Activated gamma-delta T cell treated with anti-CD3 and anti-CD28 coated beads, Interleukin-2, amount 50 U/mL, for 16 hours (primary cell): ENCODE data around the gene RPH3AL.
"Not testable (repeated sequence)": the region's sequence is repeated elsewhere in the genome, so short reads cannot be mapped to it uniquely, and the experiment has no call there.

Experiments
- DNase-seq: peaks from one replicate; pipeline ENCODE4 v3.0.0-alpha.2; 2020; ENCODE audit warnings: low read depth

The RPH3AL gene

DNA sequence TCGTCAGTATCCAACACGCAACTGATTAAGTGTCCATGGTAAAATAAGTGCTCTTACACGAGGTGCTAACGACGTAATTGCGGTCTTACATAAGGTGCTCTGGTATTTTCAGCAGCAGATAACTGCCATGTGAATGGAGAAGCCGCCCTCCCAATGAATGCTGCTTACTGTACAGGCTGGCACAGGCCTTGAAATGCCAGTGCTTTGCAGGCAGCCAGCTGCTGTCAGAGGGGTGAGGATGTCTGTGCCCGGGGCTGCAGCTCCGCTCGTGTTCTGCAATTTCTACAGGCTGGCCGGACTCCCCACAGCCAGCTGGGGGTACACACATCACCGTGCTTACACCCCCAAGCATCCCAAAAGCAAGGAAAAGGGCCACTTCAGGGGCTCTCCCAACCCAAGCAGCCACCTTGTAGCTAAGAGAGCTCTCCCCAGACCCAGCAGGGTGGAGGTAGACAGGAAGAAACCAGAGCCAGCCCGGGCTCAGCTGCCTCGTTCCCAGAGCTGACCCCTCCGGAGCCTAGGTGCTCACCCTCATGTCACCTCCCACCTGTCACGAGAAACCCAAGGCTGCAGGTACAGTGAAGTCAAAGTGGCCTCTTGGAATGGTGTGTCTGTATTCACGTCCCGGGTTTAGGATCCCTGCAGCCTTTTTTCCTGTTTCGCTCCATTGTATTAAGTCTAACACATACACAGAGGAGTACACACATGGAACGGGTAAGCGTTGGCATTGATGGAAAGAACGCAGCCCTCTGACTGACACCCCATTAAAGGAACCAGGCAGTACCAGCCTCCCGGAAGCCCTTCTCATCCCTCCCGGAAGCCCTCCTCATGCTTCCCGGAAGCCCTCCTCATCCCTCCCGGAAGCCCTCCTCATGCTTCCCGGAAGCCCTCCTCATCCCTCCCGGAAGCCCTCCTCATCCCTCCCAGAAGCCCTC lies 27.2 kb upstream of the RPH3AL start:
- no peak for DNase-seq

DNA sequence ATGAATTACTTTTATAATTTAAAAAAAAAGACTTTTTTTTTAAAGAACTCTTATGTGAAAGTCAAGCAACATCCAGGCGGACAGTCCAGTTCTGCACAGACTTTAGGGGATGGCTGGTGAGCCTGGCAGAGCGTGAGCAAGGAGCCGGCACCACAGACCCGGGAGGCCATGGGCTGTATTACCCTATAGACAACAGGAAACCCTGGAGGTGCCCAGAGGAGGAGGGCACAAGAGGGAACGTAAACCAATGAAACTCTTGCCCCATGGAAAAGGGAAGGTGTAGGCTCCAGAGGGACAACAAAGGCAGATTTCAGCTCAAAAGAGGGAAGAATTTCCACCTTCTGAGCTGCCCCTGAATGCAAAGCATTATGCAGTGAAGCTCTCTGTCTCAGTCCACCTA lies 25.5 kb upstream of the RPH3AL start:
- no peak for DNase-seq

DNA sequence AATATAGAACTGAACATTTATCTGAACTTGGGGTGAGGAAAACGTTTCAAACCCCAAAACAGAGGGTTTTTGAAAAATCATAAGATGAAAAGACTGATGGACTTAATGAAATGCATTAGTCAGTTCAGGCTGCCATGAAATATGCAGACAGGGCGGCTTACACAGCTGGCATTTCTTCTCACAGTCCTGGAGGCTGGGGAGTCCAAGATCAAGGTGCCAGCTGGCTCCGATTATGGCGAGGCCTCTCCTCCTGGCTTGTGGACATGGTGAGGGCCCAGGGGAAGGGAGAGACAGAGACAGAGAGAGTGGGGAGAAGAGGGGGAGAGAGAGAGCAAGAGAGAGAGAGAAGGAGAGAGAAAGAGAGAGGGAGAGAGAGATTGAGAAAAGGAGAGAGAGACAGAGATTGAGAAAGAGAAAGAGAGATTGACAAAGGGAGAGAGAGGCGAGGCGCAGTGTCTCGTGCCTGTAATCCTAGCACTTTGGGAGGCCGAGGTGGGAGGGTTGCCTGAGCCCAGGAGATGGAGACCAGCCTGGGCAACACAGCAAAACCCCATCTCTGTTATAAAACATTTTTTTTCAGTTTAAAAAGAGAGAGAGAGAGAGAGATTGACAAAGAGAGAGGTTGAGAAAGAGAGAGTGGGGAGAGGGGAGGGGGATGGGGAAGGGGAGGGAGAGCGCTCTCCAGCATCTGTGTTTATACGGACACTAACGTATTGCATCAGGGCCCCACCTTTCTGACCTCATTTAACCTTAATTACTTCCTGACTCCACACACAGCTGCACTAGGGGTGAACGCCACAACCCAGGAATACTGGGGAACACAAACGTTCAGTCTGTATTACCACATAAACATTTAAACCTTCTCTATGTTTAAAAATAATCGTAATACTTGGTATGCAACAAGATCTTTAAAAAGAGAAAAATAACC lies 24.6 kb upstream of the RPH3AL start:
- DNase-seq, result no peak

DNA sequence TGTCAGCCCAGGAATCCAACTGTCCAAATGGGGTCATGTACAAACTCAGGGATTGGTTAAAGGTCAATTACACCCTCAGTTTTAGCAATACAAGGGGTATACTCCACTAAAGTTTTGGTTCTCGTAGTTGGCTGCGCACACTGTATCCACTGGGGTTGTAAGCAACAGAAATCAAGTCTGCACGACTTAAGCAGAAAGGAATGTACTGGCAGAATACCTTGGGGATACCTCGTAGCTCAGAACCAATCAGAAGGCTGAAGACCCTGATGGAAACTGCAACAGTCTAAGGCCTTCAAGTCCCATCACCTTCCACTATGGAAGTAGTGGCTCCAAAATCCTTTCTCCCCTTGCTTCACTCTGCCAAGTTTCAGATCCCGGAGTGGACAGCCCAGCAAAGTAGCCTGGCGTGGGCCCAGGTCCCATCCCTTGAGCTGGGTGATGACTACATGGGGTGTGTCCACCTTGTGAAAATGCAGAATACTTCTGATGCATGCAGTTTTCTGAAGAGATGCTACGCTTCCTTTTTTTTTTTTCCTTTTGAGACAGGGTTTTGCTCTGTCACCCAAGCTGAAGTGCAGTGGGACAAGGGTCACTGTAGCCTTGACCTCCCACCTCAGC lies 21.1 kb upstream of the RPH3AL start:
- DNase-seq, result no peak

DNA sequence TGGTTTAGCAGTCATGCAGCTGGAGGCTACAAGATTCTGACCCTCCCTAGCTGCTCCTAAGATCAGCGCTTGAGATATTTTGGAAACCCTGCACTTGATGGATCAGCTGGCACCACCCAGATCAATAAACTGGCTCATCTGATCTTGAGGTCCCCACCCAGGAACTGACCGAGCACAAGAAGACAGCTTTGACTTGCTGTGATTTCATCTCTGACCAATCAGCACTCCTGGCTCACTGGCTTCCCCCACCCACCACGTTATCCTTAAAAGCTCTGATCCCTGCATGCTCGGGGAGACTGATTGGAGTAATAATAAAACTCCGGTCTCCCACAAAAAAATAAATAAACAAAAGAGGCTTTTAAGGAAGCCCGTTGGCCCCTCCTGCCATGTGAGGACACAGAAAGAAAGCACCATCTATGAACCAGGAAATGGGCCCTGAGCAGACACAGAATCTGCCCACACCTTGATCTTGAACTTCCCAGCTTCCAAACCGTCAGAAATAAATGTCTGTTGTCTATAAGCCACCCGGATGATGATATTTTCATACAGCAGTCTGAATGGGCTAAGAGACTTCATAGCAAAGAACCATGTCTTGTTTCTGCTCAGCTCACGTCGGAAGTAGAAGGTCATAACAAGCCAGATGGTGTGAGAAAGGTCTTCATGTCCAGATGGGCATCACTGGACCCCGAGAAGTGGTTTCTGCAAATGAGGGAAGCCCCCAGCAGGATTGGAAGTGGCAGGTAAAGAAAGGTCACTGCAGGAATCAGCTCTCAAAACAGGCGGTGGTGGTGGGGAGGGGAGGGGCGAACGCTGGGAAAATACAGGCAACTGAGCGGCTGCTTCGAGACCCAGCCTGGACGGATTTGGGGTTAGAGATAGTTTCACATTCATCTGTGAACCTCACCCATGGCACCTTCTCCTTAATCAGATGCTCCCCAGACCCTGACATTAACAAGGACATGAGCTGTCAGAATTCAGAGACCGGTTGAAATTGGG lies 19.8 kb upstream of the RPH3AL start:
- no peak for DNase-seq

DNA sequence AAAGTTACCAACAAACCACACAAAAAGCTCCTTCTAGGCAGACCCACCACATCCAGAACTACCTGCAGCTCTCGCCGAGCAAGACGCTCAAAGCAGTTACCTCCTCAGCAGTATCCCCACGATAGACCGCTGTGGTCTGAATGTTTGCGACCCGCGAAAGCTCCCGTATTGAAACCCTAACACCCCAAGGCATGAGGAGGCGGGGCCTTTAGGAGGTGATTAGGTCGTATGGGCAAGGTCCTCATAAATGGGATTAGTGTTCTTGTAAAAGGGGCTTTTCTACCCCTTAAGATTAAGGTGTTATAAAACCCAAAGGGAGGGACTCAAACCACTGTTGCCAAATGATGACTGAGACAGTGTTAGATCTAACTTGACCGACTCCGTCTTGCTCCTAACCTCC lies 19.0 kb upstream of the RPH3AL start:
- no peak for DNase-seq

DNA sequence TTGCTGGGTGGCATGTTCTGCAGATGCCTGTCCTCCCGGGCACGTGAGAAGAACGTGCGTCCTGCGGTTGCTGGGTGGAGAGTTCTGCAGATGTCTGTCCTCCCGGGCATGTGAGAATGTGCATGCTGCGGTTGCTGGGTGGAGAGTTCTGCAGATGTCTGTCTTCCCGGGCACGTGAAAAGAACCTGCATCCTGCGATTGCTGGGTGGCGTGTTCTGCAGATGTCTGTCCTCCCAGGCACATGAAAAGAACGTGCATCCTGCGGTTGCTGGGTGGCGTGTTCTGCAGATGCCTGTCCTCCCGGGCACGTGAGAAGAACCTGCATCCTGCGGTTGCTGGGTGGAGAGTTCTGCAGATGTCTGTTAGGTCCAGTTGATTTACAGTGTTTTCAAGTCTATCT lies 15.0 kb upstream of the RPH3AL start:
- DNase-seq, result not testable (repeated sequence)

DNA sequence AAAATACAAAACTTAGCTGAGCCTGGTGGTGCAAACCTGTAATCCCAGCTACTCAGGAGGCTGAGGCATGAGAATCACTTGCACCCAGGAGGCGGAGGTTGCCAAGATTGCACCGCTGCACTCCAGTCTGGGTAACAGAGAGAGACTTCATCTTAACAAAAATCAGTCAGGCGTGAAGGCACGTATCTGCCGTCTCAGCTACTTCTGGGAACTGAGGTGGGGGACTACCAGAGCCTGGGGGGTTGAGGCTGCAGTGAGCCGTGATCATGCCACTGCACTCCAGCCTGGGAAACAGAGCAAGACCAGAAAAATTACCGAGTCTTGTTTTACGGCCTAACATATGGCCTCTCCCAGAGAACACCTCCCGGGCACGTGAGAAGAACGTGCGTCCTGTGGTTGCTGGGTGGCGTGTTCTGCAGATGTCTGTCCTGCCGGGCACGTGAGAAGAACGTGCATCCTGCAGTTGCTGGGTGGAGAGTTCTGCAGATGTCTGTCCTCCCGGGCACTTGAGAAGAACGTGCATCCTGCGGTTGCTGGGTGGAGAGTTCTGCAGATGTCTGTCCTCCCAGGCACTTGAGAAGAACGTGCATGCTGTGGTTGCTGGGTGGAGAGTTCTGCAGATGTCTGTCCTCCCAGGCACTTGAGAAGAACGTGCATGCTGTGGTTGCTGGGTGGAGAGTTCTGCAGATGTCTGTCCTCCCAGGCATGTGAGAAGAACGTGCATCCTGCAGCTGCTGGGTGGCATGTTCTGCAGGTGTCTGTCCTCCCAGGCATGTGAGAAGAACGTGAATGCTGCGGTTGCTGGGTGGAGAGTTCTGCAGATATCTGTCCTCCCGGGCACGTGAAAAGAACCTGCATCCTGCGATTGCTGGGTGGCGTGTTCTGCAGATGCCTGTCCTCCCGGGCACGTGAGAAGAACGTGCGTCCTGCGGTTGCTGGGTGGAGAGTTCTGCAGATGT lies 14.3 kb upstream of the RPH3AL start:
- DNase-seq, result not testable (repeated sequence)

DNA sequence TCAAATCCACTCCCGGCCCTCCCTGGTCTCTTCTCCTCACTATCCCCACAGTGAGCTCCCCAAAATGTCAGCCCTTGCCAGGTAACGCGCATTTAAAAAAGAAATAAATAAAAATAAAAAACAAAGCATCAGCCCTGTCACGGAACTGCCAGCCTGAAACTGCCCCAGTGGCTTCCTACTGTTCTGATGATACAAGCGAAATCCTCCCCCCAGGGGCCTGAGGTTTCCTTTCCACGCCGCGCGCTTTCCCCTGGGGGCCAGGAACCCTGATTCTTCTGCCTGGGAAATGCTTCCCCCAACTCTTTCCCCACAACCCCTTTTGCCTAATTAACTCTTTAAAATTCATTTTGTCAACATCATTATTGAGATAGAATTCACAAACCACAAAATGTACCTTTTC lies 12.2 kb upstream of the RPH3AL start:
- no peak for DNase-seq

DNA sequence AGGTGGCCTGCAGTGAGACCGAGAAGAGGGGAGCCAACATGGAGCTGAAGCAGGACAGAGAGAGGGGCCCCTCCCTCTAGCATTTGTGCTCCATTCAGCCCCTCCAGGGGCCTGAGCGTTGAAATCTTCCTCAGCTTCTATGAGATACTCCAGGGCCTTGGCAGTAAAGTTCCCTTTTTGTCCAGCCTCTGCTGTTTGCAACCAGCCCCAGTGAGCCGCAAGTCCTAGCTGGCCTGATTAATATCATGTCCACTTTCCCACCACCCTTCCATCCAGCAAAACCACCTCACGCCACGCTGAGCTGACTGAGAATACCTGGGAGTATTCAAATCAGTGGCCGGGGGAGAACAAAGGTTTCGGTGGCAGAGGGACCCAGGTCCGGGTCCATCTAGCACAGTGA lies 11.7 kb upstream of the RPH3AL start:
- DNase-seq, result no peak

DNA sequence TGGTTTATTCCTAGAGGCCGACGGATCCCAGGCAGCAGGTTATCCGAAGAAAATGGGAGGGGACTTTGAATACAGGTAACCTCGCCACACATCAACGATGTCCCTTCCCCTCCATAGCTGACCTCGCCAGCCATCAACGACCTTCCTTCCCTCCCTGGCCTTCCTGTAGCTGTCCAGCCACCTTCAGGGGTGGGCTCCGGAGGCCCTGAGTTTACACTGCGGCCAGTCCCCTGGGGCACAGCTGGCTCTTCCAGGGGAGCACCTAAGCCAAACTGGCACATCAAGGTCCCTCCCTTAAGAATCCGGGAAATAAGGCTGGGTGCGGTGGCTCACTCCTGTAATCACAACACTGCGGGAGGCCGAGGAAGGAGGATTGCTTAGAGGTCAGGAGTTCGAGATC lies 10.1 kb upstream of the RPH3AL start:
- DNase-seq, result no peak

DNA sequence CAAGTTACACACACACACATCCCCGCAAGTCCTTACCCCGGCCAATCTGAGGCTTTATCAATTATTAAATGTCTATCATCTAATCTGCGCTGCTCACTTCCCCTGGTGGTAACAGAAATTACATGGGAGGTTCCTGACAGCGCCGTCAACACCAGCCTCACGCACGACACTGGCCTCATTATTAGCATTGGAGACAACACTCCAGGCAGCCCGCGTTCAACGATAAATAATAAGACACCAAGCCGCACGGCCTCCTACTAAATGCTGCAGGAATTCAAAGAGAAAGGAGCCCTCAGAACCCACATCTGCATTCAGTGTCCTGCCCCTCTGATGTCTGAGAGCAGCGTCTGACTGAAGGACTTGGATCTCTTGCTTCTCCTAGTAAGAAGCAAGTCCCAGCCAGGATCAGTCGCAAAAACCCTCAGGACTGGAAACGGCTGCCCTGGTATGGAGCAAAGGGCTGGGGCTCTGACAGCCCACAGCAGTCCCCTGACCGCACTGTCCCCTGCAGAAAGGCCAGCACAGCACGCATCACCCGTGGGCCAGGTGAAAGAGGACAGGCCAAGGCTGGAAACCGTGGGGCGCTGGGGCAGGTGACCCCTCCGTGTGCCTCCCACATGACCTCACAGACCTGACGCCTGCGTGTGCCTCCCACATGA lies 7.6 kb upstream of the RPH3AL start:
- no peak for DNase-seq

DNA sequence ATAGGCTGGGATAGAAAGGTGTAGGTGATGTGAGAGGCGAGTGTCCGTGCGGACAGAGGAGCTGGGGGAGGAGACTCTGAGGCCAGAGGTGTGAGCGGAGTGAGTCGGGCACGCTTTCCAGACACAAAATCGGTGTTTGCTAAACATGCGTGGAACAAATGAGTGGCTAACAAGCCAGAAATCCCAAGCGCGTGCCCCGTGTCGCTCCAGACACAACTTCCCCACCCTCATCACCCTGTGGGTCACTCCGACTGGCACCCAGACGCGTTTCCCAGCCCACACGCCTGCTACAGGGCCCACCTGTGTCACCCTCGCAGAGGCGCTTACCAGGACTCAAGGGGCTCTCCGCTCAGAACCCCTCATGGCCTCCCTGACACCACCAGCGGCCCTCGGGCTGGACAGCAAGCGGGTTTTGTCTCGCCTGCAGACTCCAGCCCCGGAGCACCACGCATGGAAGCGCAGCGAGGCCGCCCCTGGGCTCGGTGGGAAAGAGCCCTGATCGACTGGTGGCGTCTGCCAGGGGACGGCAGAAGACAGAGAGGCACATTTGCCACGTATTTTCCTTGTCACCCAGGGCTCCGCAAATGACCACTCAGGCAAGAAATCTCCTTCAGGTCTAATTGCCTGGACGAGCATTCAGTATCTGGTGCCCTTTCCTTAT lies 6.0 kb upstream of the RPH3AL start:
- no peak for DNase-seq

DNA sequence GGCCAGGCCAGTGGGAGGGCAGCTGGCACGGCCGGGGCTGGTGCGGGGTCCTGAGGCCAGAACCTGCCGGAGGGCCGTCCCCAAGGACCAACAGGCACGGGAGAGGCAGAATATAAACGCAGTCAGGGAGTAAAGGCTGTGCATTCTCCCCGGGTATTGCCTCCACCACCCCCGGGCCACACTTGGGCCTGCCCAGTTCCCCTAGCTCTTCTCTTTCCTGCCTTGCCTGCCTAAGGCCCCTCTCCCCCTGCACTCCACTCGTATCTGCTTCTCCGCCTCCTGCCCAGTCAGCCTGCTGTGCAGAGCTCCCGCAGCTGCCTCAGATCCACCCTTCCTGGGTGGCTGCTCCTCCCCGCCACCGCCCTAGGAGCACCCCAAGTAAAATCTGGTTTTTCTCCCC lies 5.0 kb upstream of the RPH3AL start:
- no peak for DNase-seq

DNA sequence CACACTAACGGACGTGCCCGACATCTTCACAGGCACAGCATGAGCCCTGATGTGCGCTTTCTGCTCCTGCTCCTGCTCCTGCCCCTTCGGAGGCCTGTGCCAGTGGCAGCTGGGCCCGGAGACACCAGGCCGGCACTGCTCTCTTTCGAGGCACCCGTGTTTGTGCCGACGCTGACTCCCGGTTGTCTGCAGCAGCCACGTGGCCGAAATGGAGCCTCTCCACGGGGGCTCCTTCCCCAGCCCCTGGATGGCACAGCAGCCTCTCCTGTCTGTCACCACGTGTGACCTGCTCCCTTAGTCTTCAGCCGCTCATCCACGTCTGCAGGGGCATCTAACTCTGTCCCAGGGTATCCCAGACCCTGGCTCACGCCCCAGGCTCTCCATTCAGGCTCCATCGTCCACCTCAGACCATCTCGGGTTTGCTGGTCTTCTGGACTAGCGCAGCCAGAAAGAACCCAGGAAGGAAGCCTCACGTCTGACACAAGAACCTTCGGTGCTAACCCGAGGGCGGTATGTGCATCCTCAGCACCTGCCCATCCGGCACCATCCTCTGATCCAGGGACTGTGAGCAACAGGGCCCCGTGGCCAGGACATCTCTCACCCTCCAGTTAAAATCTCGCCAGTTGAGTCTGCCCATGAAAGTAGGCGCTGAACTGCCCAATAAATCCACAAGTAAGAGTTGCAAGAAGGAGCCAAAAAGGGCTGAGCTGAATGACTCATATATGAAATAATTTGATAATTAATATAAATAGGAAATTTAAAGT lies 4.2 kb upstream of the RPH3AL start:
- DNase-seq, result no peak

DNA sequence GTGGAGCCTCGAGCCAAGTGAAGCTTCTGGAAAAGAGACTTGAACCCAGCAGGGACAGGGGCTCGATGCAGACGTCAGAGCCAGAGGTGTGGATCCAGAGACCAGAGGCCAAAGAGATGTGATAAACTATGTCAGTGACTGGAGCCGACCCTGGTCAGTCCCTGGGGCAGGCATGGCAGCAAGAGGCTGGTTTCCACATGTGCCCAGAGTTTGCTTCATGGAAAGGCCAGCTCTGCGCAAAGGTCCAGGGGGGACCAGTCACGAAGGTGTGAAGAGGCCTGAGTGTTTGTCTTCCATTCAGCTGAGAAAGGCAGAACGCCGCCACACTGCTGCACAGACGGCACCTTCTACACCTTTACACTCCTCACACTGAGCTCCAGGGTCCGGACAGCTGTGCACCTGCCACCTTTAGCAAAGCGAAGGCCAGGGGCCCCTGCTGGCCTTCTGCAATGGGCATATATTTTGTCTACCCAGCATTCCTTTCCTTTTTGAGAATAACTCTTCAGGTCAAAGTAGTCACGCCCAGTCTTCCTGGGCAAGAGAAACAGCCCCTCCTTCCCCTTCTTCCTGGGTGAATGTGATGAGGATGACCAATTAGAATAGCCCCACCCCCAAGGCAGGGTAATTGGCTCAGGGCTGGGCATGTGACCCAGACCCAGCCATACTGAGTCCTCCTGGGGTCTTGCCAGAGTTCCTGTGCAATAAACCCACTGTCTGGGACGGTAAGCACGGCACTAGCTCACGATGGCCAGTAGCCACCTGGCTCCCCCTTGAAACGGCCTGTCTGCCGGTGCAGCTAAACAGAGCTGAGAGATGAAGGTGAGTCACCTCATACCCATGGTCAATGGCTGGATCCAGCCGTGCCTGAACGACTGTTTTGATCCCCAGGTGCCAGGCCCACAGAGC lies 2.3 kb upstream of the RPH3AL start:
- DNase-seq, result no peak

DNA sequence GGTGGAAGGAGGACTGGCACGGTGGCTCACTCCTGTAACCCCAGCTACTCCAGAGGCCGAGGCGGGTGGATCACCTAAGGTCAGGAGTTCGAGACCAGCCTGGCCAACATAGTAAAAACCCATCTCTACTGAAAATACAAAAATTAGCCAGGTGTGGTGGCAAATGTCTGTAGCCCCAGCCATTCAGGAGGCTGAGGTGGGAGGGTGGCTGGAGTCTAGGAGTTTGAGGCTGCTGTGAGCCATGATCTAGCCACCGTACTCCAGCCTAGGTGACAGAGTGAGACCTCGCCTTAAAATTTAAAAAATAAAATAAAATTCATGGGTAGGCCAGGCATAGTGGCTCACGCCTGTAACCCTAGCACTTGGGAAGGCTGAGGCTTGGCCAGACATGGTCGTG lies 1.2 kb upstream of the RPH3AL start:
- DNase-seq, result no peak
